GM21576 (cell line): ENCODE measurements around the gene SH3GL3.

Experiments
- ATAC-seq: cut with Tn5 transposase; IDR thresholded peaks from one replicate; pipeline ENCODE4 v1.9.1; 2021; ENCODE audit warnings: mild to moderate bottlenecking, moderate library complexity; ENCODE audit not compliant: unreplicated experiment

SH3GL3 gene

DNA sequence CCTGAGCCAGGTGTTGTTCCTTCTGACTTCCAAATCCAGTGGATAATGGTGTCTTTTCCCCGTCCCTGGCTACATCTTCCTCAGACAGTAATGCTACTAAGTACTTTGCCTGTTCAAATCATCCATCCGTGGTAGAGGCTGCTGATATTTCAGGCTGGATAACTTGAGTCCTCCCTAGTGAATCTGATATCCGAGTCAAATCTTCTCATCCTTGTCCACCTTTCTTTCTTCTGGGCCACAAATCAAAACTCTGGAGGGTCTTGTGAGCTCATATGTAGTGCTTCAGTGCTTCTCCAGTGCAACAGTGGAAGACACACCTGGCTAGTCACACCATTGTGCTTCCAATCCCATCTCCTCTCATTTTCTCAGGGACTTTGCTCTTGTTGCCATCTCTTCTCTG is 11.2 kb downstream of the SH3GL3 start:
- ATAC-seq: no peak

DNA sequence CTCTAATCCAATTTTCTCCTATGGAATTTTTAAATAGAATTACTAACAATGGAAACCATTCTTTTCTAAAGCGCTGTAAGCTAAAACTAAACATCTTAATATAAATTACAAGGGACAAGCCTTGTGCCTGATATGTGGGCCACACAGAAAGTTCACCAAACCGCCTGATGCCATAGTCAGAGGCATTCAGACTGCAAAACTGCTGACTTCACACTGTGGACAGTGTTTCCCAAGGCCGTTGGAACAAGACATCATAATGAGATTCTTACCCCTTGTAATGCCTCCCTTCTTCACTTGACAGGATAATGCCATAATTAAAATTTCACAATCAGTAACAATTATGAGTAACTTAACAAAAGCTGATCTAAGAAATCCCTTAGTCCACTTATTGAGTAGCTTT is 14.9 kb downstream of the SH3GL3 start:
- no peak for ATAC-seq

DNA sequence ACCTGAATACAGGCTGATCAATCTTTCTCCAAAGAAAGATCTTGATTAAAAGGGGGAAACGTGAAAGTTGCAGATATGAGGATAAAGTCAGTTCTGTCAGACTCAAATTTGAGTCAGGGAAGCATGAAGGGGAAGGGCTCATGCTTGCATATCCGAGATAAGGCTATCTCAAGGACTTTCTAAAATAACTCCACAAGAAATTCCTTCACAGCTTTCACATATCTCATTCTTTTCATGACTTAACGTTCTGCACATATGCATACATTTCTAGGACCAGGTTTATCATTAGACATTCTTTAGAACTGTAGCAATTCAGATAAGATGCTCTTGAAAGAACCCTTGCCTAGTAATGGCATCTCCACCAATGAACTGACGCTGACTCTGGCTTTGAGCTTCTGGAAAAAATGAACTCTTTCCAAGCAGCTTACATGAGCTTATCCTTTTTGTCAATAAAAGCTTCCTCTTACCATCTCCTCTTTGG is 15.9 kb downstream of the SH3GL3 start:
- ATAC-seq: no peak

DNA sequence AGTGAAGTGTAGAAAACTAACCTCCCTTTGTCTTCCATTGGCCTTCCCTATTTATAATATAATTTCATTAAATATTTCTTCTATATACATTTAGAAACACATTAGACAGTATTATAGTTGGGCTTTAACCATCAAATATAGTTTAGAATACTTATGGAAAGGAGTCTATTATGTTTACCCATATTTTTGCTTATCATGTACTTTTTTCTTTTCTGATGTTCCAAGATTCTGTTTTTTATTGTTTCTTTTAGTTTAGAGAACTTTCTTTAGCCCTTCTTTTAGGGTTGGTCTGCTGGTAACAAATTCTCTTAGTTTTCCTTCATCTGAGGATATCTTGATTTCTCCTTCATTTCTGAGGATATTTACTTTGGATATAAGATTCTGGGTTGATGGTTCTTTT is 23.7 kb downstream of the SH3GL3 start:
- no peak for ATAC-seq

DNA sequence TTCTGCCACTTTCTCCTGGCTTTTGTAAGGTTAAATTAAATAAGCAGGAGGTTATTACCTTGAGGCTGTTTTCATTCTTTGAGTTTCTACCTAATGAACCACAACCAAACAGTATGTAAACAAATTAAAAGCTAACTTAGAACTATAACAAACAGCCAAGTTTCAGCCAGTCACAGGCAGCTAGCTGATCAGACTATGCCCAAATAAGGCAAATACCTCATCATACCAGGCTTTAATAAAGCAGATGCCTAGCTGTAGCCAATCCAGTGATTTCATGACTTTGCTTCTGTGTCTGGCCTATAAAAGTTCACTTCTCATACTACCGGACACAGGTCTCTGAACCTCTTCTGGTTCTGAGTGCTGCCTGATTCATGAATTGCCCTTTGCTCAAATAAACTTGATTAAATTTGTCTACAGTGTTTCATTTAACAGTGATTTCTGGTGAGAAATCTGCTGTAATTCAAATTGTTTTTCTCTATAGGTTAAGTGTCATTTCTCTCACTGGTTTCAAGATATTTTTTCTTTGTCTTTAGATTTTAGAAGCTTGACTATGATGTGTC is 24.2 kb downstream of the SH3GL3 start:
- no peak for ATAC-seq

DNA sequence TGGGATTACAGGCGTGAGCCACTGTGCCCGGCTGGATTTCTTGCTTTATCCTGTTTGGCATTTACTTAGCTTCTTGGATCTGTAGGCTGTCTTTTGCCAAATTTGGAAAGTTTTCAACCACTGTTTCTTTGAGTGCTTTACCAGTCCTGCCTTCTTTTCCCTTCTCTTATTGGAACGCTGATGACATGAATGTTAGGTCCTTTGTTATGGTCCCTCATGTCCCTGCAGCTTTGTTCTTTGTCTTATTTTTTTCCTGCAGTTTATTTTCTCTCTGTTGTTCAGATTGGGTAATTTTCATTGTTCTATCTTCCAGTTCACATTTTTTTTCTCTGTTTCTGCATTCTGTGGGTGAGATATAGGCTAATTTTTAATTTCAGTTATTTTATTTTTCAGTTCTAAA is 25.0 kb downstream of the SH3GL3 start:
- ATAC-seq: no peak

DNA sequence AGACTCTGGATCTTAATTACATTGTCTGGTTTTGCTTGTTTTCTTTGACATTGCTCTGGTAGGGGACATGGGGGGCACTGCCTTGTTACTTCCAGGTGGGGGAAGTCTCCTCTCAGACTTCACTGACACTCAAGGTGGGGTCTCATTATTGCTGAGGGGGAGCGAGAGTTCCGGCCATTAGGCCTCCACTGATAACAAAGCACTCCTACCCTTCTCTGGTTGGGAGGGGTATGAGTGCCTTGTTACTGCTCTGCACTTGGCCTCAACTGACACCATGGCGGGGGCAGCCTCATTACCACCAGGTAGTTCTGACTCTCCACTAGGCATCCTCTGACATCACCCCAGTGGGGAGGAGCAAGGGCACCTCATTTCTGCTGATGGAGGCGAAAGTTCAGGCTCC is 25.7 kb downstream of the SH3GL3 start:
- ATAC-seq: no peak

DNA sequence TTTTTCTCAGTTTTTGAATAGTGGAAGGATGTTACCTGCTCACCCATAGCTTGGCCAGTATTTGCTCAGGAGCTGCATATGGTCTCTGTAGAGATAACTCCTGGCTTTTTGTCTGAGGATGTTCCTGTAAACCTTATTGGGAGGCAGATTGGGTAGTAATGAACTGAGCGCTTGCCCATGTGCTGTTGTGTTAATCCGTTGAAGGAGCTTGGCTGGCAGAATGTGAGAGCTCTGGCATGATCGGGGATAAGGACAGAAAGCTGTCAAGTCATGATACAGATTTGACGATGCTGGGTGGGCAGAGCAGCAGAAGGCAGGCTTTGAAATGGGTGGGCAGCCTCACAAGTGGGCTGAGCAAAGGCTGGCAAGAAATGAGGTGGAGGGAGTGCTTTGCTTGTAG is 27.4 kb downstream of the SH3GL3 start:
- ATAC-seq: no peak

DNA sequence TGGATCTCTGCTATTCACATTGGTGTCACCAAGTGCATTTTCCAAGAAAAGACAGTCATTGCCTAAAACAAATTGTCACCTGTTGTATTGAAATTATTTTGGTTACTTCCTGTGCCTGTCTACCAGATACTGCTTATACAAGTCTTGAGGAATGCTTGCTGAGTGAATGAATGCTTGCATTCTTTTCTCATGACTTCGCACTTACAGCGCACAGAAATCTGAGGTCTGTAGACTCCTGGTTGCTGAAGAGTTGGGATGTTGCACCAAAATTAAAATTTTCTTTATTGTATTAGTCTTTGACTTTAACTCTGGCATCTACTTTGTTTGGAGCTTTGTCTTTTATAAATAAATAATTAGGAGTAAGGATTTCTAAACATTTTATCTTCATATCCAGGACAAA is 28.4 kb downstream of the SH3GL3 start:
- no peak for ATAC-seq

DNA sequence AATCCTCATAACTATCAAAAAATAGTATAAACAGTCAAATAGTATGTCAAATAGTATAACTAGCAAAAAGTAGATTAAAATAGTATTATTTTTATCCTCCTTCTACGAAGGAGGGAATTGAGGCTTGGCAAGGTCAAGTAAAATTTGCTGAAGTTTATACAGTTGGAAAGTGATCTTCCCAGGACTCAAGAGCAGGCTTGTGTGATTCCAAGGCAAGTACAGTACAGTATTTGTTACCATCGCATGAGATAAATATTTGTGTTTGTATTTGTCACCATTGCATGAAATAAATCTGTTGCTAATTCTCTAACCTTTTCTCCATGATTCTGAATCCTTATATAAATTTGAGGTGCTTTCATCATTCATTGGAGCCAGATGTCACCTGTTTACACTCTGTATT is 28.9 kb downstream of the SH3GL3 start:
- no peak for ATAC-seq

DNA sequence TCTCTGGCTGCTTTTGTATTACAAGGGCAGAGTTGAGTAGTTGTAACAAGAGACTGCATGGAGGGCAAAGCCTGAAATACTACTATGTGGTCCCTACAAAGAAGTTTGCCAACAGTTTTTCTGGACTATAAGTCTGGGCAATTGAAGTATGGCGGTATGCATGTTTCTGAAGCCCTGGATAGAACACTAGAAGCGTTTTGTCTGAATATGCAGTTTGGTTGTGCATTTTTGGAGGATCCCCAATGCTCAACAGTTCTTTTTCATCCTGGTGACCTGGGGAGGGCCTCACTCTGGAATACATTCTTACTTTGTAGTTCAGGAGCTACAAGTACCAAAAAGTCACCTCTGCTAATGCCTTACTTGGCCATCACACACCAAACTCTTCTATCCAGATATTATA is 29.6 kb downstream of the SH3GL3 start:
- no peak for ATAC-seq

DNA sequence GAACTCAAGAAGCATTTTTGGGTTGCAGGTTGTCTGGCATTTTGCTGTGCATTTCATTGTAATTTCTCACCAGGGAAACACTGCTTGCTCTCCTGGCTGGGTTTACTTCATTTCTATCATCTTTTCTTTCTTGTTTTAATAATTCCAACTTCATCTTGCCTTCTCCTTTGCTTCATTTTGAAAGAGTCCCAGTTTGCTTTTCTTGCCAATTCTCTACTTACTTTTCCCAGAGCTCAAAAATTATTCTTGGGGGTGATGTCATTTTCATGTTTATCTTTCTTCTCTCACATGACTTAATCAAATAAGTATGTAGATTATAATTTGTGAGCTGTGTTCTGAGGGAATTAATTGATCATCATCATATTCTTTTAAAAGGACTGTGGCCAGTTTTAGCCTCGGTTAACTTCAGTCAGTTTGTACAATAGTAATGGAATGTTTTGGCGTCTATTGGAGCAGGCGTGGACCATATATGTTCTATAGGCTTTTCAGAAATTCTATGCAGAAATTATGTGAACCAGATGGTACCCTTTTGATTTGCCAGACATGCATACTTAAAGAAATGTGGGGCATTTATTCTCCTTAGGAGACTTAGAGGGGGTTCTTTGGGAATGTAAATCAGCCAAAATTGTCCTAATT is 30.1 kb downstream of the SH3GL3 start:
- no peak for ATAC-seq

DNA sequence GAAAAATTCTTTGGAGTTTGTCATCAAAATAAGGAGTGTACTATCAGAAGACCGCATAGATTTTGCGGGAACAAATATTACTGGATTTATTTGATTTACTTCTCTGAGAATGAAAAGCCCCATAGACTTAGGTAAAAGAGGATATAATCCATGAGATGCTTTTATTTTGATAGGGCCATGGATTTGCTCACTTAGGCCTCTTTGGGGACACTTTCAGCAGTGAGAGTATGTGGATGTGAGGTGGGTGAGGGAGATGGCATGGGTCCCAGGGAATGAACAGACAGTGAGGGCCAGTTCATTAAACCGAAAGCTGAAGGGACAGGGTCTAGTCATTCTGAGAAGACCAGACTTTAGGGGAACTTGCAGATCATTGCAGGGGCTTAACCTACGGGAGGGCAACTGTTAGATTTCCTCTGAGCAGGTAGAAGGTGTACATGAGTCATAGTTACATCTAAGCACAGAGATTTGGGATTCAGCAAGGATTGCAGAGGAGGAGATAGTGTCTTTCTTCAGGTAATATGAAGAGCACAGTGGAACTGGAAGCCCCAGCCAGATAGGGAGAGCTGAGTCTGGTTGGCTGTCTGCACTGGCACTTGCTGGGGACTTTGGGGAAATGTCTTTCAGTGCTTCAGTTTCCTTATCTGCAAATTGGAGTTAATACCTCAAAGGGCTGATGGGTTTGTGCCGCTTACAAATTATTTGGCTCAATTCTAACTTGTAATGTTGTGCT is 30.8 kb downstream of the SH3GL3 start:
- ATAC-seq: no peak

DNA sequence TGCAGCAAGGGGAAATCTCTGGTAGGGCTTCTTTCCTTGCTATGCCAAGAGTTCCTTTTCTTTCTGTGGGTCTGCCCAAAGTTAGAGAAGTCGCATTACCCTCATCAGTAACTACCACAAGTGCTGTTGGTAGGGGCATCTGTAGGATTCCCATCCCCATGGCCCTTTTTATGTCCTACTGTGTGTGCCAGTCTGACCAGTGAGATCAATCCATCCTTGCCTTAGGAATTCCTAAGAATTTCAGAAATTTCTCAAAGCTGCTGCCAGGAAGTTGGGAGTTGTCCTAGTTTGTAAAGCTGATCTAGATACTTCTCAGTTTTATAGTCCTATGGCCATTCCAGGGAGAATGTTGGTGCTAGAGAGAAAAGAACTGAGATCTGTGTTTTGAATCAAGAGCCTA is 36.5 kb downstream of the SH3GL3 start:
- ATAC-seq: no peak

DNA sequence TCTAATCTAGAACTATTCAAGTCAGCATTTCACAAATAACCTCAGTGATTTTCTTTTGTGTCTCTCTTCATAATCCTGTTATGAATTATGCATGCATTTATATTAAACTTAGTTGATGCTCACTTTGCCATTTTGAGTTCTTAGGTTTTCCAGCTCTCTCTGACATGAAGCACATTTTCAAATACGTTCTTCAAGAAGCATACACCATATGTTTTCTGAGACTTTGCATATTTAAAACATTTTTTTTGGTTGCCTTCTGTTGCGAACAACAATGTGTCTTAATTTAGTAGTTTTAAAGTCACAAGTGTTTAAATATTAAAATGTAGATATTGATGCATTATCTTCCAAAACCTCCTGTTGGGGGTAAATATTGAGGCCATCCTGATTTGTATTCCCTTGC is 37.5 kb downstream of the SH3GL3 start:
- ATAC-seq: no peak

DNA sequence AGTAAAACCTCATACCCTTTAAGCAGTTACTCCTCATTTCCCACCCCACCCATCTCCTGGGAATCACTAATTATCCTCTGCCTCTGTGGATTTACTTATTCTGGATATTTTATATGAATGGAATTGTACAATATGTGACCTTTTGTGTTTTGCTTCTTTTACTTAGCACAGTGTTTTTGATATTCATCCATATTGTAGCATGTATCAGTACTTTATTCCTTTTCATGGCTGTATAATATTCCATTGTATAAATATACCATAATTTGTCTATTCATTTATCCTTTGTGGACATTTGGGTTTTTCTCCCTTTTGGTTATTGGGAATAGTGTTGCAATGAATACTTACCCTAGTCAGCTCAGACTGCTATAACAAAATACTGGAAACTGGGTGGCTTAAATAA is 39.2 kb downstream of the SH3GL3 start:
- no peak for ATAC-seq

DNA sequence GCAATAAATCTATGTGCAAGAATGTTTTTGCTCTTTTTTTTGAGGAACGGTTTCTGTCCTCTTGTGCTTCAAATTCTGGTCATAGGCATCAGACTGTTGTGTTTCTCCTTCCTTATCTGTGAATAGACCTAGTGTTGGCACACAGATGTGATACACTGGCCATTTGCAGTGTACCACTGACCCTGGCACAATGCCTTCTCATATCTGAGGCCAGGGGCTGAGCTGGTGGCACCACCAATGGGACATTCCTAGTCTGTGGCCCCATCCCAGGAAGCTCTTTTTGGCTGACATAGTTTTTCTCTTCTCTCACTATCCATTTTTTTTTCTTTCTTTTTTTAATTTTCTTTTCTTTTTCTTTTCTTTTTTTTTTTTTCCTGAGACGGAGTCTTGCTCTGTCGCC is 40.4 kb downstream of the SH3GL3 start:
- ATAC-seq: no peak

DNA sequence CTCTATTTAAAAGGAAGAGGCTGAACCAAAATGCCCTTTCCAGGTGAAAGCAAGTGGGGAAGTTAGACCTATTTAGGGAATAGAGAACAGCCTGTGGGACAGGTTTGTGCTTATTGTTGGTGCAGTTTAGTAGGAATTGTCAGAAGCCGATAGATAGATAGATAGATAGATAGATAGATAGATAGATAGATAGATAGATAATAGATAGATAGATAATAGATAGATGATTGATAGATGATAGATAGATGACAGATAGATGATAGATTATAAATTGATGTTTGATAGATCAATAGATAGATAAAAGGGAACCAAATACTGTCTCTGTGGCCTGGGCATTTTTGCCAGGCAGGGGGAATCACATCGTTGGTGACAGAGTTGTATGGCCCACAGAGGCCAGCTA is 42.5 kb downstream of the SH3GL3 start:
- no peak for ATAC-seq

DNA sequence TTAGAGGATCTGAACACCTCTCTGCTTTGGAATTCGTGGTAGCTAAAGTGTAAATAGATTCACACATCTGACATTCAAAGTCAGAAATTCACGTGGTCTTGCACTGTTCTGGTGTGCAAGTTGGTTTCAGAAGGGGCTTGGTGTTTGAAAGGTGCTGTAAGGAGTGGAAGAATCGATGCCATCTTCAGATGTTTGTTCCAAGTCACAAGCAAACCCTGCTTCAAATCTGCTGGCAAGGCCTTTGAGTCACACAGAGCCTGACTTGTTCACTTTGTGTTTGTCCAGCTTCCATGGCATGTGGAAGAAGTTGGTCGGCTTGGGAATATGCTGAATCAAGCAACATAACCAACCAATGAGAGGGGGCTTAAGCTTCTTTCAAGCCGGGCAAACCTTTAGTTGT is 44.3 kb downstream of the SH3GL3 start:
- no peak for ATAC-seq

DNA sequence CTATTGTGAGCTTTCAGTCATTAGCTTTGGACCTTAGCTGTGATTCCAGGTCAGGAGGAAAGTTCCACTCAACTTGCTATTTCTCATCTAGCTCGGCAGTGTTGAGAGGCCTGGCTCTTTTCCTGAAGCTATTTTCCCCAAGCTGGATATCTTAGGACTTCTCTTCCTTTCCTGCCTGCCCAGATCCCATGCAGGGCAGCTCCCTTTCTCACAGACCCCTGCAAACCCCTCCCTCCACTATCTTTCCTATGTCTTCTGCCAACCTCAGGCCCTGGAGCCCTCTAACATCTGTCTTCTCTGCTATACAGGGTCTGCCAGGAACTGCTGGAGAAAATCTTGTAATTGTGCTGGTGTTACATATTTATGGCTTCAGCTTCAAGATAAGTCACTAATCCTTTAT is 49.6 kb downstream of the SH3GL3 start:
- ATAC-seq: no peak

DNA sequence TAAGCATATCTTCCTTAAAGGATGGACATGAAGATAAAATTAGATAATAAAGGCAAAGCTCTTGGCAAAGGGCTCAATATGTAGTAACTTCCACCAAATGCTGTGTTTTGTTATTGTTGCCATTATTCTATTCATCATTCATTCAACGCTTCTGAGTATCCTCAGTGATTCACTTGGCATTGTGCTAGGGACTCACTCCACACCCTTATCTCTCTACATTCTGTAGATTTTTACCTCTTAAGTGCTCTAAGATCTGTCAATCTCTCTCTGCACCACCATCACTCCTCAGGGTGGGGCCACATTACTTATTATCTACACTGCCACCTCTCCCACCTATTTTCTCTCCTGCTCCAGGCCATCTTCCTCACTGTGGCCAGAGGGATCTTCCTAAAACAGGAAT is 51.2 kb downstream of the SH3GL3 start:
- ATAC-seq: no peak

DNA sequence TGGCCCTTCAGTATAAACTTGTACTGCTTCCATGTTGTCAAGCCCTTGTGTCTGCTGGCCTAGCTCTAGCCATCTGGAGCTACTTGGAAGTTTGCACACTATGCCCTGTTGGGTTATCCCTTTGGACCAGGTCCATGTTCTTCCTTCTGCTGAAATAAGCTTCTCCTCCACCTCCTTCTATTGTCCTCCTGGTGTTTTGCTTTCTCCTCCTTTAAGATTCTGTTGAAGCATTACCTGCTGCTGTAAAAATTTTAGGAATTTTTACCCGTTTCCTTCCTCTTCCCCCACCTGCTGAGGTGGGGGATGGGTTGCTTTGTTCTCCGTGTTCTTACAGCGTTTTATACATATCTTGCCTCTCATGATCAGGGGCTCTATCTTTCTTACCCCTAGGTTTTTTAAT is 51.7 kb downstream of the SH3GL3 start:
- ATAC-seq: no peak

DNA sequence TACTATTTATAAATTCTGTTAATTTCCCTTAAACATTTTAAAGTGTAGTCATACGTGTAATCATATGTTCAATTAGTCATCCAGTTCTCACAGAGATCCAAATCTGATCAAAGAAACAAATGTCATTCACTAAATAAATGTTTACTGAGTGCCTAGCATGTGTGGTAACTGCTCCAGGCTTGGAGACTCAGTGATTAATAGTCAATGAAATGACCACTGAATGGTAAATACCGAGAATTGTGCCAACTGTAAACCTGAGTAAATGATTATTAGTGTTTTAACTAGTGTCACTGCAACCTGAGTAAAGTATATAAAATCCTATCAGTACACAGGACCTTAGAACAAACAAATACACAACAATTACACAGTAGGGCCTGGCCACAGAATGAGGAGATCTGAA is 52.3 kb downstream of the SH3GL3 start:
- no peak for ATAC-seq
